Spleen (tissue), 7 donors: ENCODE measurements around the gene MRPS16.

Experiments used
- POLR2A ChIP-seq, 3 donors: fragments of 450-650 bp; IDR thresholded peaks; one replicate each; pipeline ENCODE4 v1.5.1; 2017; ENCODE audit warnings: antibody characterized with exemption in 3 of 3, mild to moderate bottlenecking in 1 of 3
- TF ChIP-seq, protein P1 (sequence below), 11 experiments: fragments of 200-600 bp in 7 of 11; fragments of 450-650 bp in 4 of 11; sonication (generic) in 4 of 11; IDR thresholded peaks in 8 of 11; conservative IDR thresholded peaks in 3 of 11; 1 replicate in 7 of 11; 2 replicates in 4 of 11; pipeline versions ENCODE4 v1.4.0 to v1.8.0; 2016 to 2021; ENCODE audit warnings: antibody characterized with exemption in 11 of 11, inconsistent platforms in 4 of 11, mild to moderate bottlenecking in 1 of 11
- donor health status: DM: no; HTN: no; CAD: no; lungs with moderate emphysema.
- donor health status: DM: no; HTN: no; CAD: no.
- donor health status: DM: no; HTN: no; CAD: no.

DNA sequence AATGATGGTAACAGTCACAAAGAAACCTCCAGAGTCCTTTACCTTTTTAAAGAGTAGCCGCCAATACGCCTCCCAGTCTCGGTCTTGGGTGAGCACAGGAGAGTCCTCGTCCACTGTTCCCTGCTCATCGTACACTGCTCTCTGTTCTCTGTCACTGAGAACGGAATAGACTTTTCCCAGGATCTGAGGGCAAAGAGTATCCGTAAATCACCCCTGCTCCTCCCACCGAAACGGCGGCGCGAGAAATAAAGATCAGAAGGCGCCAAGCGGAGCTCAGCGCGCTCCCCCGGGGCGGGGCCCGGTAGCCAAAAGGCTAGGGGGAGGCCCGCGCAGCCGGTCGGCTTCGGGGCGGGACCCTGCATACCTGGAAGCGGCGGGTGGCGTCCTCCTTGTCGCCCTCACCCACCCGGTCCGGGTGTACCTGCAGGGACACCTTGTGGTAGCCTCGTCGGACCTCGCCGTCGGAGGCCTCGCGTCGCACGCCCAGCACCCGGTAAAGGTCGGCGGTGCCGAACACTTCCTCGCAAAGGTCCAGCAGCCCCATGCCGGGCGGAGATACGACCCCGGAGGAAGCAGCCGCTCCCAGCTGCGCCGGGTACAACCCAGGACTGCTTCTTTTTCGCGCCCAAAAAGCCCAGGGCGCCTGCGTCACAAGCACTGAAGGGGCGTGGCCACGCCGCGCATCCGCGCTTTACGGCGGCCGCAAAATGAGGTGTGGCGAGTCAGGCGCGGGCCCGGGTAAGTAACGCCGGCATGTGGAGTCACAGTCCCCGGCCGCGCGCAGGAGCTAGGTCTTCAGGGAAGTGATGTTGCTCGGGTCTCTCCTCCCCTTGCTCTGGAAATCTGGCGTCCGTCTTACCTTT, 5.6 kb downstream of the MRPS16 start, which contains the start of gene DNAJC9:
- TF ChIP-seq, protein P1, sequence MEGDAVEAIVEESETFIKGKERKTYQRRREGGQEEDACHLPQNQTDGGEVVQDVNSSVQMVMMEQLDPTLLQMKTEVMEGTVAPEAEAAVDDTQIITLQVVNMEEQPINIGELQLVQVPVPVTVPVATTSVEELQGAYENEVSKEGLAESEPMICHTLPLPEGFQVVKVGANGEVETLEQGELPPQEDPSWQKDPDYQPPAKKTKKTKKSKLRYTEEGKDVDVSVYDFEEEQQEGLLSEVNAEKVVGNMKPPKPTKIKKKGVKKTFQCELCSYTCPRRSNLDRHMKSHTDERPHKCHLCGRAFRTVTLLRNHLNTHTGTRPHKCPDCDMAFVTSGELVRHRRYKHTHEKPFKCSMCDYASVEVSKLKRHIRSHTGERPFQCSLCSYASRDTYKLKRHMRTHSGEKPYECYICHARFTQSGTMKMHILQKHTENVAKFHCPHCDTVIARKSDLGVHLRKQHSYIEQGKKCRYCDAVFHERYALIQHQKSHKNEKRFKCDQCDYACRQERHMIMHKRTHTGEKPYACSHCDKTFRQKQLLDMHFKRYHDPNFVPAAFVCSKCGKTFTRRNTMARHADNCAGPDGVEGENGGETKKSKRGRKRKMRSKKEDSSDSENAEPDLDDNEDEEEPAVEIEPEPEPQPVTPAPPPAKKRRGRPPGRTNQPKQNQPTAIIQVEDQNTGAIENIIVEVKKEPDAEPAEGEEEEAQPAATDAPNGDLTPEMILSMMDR (IDR thresholded peaks at IDR 0.05 in 8 of 11, conservative IDR thresholded peaks at IDR 0.05 in 3 of 11) = peak in 4 of 11 experiments; percentile 10 to 18 (median 12)
- TF ChIP-seq POLR2A (IDR thresholded peaks at IDR 0.05) = peak; percentile 31 to 78 (median 68)
